HG03520 (cell line): ENCODE data around the gene TPCN2.

Experiments used
- ATAC-seq: cut with Tn5 transposase; IDR thresholded peaks from one replicate; pipeline ENCODE4 v1.9.1; 2021; ENCODE audit warnings: mild to moderate bottlenecking, moderate library complexity; ENCODE audit not compliant: unreplicated experiment

Gene TPCN2

GRCh38 chr11:69037074-69037473, 11.7 kb upstream of the TPCN2 start:
- ATAC-seq: no peak

- ATAC-seq: no peak
These were observed 11.2 kb upstream of the TPCN2 start for GRCh38 chr11:69037544-69037943.

GRCh38 chr11:69039501-69039900, 9.2 kb upstream of the TPCN2 start:
- no peak for ATAC-seq

- ATAC-seq: no peak
These were observed 8.7 kb upstream of the TPCN2 start for GRCh38 chr11:69040051-69040450.

- no peak for ATAC-seq
These were observed 8.0 kb upstream of the TPCN2 start for GRCh38 chr11:69040581-69041260.

GRCh38 chr11:69041516-69041915, 7.2 kb upstream of the TPCN2 start:
- no peak for ATAC-seq

- no peak for ATAC-seq
These were observed 4.4 kb upstream of the TPCN2 start for GRCh38 chr11:69044111-69045013.

- ATAC-seq: no peak
These were observed 570 bp upstream of the TPCN2 start for GRCh38 chr11:69048031-69048693.

- no peak for ATAC-seq
These were observed 747 bp downstream of the TPCN2 start for GRCh38 chr11:69049490-69049867.

- ATAC-seq: no peak
These were observed 2.1 kb downstream of the TPCN2 start for GRCh38 chr11:69050592-69051380.

- ATAC-seq: no peak
These were observed 2.9 kb downstream of the TPCN2 start for GRCh38 chr11:69051381-69052342.

GRCh38 chr11:69052343-69053168, 3.8 kb downstream of the TPCN2 start:
- no peak for ATAC-seq

GRCh38 chr11:69053169-69053477, 4.4 kb downstream of the TPCN2 start:
- ATAC-seq: no peak

- no peak for ATAC-seq
These were observed 5.0 kb downstream of the TPCN2 start for GRCh38 chr11:69053546-69054396.

GRCh38 chr11:69054397-69055211, 5.9 kb downstream of the TPCN2 start:
- ATAC-seq: no peak

- no peak for ATAC-seq
These were observed 6.5 kb downstream of the TPCN2 start for GRCh38 chr11:69055212-69055586.
